BLaER1 treated with 17β-estradiol and CSF1 and Interleukin-3, amounts not matched to agents 10 nM and 100 nM (cell line): Measurements from ENCODE around the gene SNAP23.

ENCODE experiments used
- H3K27ac ChIP-seq, 11 experiments: shearing (Covaris generic); formaldehyde crosslinking; 2 replicates each; pipeline ENCODE4 v1.8.1; 2022
- H3K27me3 ChIP-seq, 11 experiments: shearing (Covaris generic); formaldehyde crosslinking; 2 replicates each; pipeline ENCODE4 v1.8.1; 2022
- H3K36me3 ChIP-seq, 11 experiments: shearing (Covaris generic); formaldehyde crosslinking; 2 replicates each; pipeline ENCODE4 v1.8.1; 2022
- H3K4me1 ChIP-seq, 10 experiments: shearing (Covaris generic); formaldehyde crosslinking; 2 replicates each; pipeline ENCODE4 v1.8.1; 2022
- H3K4me2 ChIP-seq, 11 experiments: shearing (Covaris generic); formaldehyde crosslinking; 2 replicates each; pipeline ENCODE4 v1.8.1; 2022
- H3K4me3 ChIP-seq, 10 experiments: shearing (Covaris generic); formaldehyde crosslinking; 2 replicates each; pipeline ENCODE4 v1.8.1; 2022
- H3K9ac ChIP-seq, 11 experiments: shearing (Covaris generic); formaldehyde crosslinking; 2 replicates each; pipeline ENCODE4 v1.8.1; 2022
- H3K9me3 ChIP-seq, 11 experiments: shearing (Covaris generic); formaldehyde crosslinking; replicated peaks in 1 of 11; 2 replicates each; pipeline ENCODE4 v1.8.1; 2022
- H4K20me1 ChIP-seq, 11 experiments: shearing (Covaris generic); formaldehyde crosslinking; 2 replicates each; pipeline ENCODE4 v1.8.1; 2022
- Cebpa-rat ChIP-seq, 11 experiments: shearing (Covaris generic); IDR thresholded peaks; 2 replicates each; pipeline ENCODE4 v1.8.1; 2022

The SNAP23 gene

DNA sequence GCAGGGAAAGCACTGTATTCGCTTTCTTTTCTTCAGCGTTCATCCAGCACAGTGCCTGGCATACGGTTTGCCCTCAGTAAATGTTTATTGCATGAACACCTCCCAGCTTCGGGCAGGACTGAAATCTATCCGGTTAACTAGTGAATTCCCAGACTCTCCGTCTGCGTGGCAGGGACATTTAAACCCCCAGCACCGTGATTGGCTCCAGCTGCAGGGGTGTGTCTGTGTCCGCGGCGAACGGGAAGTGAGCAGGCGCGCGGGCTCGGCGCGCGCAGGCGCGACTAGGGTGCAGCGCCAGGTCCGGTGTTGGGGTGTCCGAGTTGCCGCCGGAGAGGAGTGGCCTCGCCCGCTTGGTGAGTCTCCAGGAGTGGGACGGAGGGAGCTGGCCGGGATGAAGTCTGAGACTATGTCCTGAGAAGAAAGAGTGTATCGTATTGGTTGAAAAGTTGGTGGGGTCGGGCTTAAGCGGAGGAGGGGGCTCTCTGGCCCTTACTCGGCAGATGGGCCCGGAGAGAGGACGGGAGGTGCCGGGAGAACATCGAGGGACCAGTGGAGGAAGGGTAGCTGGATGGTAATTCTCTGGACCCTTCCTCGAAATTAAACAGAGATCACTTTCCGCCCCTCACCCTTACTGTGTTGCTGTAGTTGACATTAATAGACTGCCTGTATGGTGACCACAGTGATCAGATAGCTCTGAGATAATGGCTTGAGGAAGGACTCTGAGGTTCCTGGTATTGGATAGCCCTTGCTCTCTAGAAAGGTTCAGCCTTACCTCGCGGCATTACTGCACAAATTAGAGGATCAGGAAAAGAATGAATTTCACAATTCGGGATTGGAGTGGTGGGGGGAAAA lies at the start of gene SNAP23:
TSS of gene SNAP23 (plus strand) at position 274 of the 852 bp plus-strand sequence. CDS start 16,213 bp downstream, outside the sequence.
- peak within 1 kb of the TSS; percentile 76 to 99 (median 88) for H3K4me3 ChIP-seq
- H3K4me2 ChIP-seq = peak within 1 kb of the TSS; percentile 76 to 98 (median 96)
- peak within 1 kb of the TSS; percentile 68 to 86 (median 72) for H3K27ac ChIP-seq
- peaks cover 0 to 31% (median 15%) of the 10 kb centered on the region in 11 experiments; a peak in 10 of 22 replicates for H4K20me1 ChIP-seq
- TF ChIP-seq Cebpa-rat (IDR thresholded peaks at IDR 0.05) = no peak
- no peaks in the 10 kb centered on the region for H3K9me3 ChIP-seq
- no peaks in the 10 kb centered on the region for H3K27me3 ChIP-seq
- H3K36me3 ChIP-seq = peaks cover 0 to 28% (median 6%) of the 10 kb centered on the region in 11 experiments; a peak in 10 of 22 replicates
- peaks cover 42 to 87% (median 81%) of the 10 kb centered on the region in 10 experiments for H3K4me1 ChIP-seq
- H3K9ac ChIP-seq = peak within 1 kb of the TSS; percentile 83 to 92 (median 87)

DNA sequence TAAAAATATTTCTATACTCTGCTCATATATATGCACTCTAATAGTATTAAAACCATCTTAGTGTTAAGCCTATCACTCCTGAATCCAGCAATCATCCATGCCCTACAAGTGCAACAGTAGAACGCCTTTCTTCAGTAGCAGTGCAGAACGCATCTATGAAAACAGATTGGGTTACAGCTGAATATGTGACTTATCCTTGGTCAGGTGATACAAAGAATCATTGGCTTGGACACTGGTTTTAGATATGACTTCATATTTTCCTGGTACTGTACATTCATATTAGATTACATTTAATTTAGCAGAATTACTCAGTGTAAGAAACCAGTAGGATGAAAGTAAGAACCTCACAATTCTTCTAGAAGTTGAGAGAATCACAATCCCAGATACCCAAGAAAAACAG lies 47.8 kb upstream of the SNAP23 start:
- no peaks in the 10 kb centered on the region for H3K9me3 ChIP-seq
- H3K9ac ChIP-seq = no peak overlapping the region
- peaks cover 0 to 86% (median 16%) of the 10 kb centered on the region in 11 experiments; a peak in 14 of 22 replicates for H4K20me1 ChIP-seq
- H3K27ac ChIP-seq = no peak overlapping the region
- TF ChIP-seq Cebpa-rat (IDR thresholded peaks at IDR 0.05) = no peak
- H3K27me3 ChIP-seq = no peaks in the 10 kb centered on the region
- no peak overlapping the region for H3K4me3 ChIP-seq
- no peaks in the 10 kb centered on the region for H3K4me1 ChIP-seq
- peaks cover 97 to 100% (median 100%) of the 10 kb centered on the region in 11 experiments for H3K36me3 ChIP-seq
- no peak overlapping the region for H3K4me2 ChIP-seq

DNA sequence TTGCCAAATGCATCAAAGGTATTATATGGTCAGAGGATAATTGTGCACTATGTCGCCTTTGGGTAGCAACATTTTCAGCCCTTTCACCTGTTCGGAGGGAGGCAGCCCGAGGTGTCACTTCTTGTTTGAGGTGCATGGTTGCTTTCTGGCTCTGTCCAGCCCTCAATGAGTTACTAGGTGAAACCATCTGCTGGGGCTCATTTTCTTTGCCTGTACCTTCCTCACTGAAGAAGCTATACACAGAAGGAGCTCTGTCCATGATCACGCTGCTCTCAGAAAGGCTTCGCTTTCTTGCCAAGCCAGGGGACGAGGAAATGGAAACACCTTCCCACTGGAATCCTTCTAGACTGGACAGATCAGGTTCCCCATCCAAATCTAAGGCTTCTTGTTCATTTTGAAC lies 47.2 kb upstream of the SNAP23 start:
- Histone ChIP-seq H3K27me3 (no peaks in the 10 kb centered on the region), H3K4me1 (no peaks in the 10 kb centered on the region), H3K4me3 (no peak overlapping the region), H3K9me3 (no peaks in the 10 kb centered on the region), H3K4me2 (no peak overlapping the region), H3K9ac (no peak overlapping the region), H3K36me3 (peaks cover 90 to 100% (median 100%) of the 10 kb centered on the region in 11 experiments), H4K20me1 (peaks cover 0 to 79% (median 16%) of the 10 kb centered on the region in 11 experiments; a peak in 14 of 22 replicates), H3K27ac (no peak overlapping the region)
- TF ChIP-seq Cebpa-rat (IDR thresholded peaks at IDR 0.05) = no peak

DNA sequence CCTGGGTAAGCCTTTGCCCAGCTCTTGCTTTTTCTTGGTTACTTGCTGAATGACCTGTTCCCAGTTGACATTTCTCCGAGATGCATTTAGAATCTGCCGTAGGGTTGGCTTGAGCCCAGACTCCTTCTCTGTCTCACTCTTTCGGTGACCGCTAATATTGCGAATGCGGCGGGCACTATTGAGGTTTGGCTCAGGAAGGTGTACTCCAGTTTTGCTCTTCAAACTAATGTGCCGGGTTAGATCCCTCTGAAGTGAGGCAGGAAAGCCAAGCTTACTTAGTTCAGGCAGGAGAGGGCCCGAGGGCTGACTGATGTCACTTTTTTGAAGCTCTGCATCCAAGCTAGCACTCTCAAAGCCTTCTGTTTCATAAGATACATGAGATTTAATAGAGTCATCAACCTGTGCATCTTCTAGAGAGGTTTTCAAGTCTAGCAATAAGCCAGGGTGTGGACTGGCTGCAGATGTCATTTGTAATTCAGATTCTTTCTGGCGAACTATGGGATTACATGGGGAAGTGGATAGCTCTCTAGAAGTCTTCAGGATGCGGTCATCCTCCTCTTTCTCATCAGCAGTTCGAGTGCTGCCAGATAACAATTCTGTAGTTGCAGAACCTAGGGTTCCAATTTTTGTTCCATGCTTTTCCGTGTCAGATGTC lies 45.5 kb upstream of the SNAP23 start:
- no peak overlapping the region for H3K27ac ChIP-seq
- H3K9me3 ChIP-seq = no peaks in the 10 kb centered on the region
- H3K4me1 ChIP-seq = no peaks in the 10 kb centered on the region; a peak in 1 of 20 replicates
- peaks cover 0 to 64% (median 16%) of the 10 kb centered on the region in 11 experiments; a peak in 14 of 22 replicates for H4K20me1 ChIP-seq
- no peak overlapping the region for H3K9ac ChIP-seq
- TF ChIP-seq Cebpa-rat (IDR thresholded peaks at IDR 0.05) = no peak
- H3K36me3 ChIP-seq = peaks cover 80 to 100% (median 99%) of the 10 kb centered on the region in 11 experiments
- H3K4me2 ChIP-seq = no peak overlapping the region
- H3K4me3 ChIP-seq = no peak overlapping the region
- H3K27me3 ChIP-seq = no peaks in the 10 kb centered on the region

DNA sequence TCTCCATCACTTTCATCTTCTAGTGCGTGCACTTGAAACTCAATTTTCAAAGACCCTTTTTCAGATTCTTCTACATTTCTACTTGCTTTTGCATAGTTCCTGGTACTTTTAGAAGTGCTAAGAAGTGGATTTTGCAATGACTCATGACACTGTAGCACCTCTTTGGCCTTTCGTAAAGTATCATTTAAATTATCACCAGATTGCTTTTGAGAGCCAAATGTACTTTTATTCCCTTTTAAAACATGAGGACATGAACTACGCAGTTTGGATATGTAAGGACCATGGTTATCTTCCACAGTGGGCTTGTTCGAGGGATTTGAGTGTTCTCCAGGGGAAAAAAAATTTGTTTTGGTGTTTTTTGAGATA lies 45.0 kb upstream of the SNAP23 start:
- H4K20me1 ChIP-seq = peaks cover 0 to 63% (median 16%) of the 10 kb centered on the region in 11 experiments; a peak in 14 of 22 replicates
- no peaks in the 10 kb centered on the region; a peak in 1 of 20 replicates for H3K4me1 ChIP-seq
- no peak overlapping the region for H3K27ac ChIP-seq
- no peaks in the 10 kb centered on the region for H3K9me3 ChIP-seq
- H3K4me3 ChIP-seq = no peak overlapping the region
- H3K4me2 ChIP-seq = no peak overlapping the region
- H3K36me3 ChIP-seq = peaks cover 75 to 100% (median 94%) of the 10 kb centered on the region in 11 experiments
- no peak overlapping the region for H3K9ac ChIP-seq
- no peaks in the 10 kb centered on the region for H3K27me3 ChIP-seq
- no peak for TF ChIP-seq Cebpa-rat (IDR thresholded peaks at IDR 0.05)

DNA sequence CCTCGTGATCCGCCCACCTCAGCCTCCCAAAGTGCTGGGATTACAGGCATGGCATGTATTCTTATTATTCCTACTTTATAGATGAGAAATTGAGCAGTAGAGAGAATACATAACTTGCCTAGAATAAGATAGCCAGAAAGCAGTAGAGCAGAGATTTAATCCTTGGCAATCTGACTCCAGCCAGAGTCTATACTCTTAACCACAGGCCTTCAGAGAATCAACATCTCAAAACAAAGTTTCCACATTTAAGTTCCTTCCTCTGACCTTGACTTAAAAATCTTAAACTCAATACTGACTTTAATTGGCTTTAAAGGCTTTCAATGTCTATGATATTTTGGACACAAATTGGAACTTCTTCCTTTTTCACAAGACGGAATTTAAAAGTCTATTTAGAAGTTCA lies 41.6 kb upstream of the SNAP23 start:
- H3K4me2 ChIP-seq = no peak overlapping the region
- no peak overlapping the region for H3K9ac ChIP-seq
- no peaks in the 10 kb centered on the region for H3K27me3 ChIP-seq
- peaks cover 0 to 62% (median 16%) of the 10 kb centered on the region in 11 experiments; a peak in 14 of 22 replicates for H4K20me1 ChIP-seq
- no peak for TF ChIP-seq Cebpa-rat (IDR thresholded peaks at IDR 0.05)
- H3K27ac ChIP-seq = no peak overlapping the region
- no peak overlapping the region for H3K4me3 ChIP-seq
- peaks cover 42 to 96% (median 71%) of the 10 kb centered on the region in 11 experiments for H3K36me3 ChIP-seq
- H3K9me3 ChIP-seq = no peaks in the 10 kb centered on the region
- peaks cover 17 to 28% (median 24%) of the 10 kb centered on the region in 10 experiments for H3K4me1 ChIP-seq

DNA sequence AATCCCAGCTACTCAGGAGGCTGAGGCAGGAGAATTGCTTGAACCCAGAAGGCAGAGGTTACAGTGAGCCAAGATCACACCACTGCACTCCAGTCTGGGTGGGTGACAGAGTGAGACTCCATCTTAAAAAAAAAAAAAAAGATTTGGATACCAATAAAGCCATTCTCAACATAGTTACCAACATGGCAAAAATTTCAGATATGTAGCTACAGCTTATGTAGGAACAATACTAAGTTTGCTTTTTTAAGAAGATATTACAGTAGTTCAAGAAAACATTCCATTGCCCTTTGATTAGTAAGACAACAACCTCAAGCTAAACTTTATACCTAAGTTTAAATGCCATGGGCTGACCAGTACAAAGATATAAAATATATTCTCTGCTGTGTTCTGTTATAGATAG lies 38.9 kb upstream of the SNAP23 start:
- 0 out of 20 replicates have a peak overlapping the region, but pooled peaks of 1 of the 10 experiments have one; percentile 4 for H3K4me3 ChIP-seq
- H3K9me3 ChIP-seq = no peaks in the 10 kb centered on the region
- H3K27ac ChIP-seq = peak overlapping the region in 2 of 11 experiments; percentile 45 to 68; a peak in 3 of 22 replicates
- H3K4me2 ChIP-seq = peak overlapping the region; percentile 6 to 67 (median 63); a peak in 18 of 22 replicates
- H3K9ac ChIP-seq = no peak overlapping the region
- peaks cover 25 to 42% (median 36%) of the 10 kb centered on the region in 10 experiments for H3K4me1 ChIP-seq
- H4K20me1 ChIP-seq = peaks cover 0 to 78% (median 24%) of the 10 kb centered on the region in 11 experiments; a peak in 13 of 22 replicates
- TF ChIP-seq Cebpa-rat (IDR thresholded peaks at IDR 0.05) = no peak
- peaks cover 15 to 91% (median 50%) of the 10 kb centered on the region in 11 experiments for H3K36me3 ChIP-seq
- H3K27me3 ChIP-seq = no peaks in the 10 kb centered on the region

DNA sequence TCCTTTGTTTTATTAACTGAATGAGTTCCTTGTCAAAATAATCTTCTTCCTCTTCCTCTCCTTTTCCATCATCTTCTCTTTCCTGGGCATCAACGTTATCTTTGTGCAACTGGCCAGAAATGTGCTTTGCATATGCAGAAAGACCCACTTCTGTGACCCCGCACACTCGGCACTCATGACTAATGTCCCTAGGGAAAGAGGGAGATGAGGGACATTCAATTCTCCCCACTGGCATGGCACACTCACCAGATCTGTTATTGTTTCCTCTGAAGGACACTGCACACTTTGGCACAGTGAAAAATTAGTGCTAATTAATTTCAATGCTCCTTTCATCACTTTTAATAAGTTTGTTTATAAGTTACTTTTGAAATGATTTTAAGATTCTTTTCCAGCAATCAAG lies 38.5 kb upstream of the SNAP23 start:
- Histone ChIP-seq H3K27ac (peak overlapping the region; percentile 14 to 71 (median 52); a peak in 17 of 22 replicates), H3K4me3 (no peak overlapping the region)
- no peak for TF ChIP-seq Cebpa-rat (IDR thresholded peaks at IDR 0.05)

More for the DNA sequence above, 38.5 kb upstream of the SNAP23 start:
- Histone ChIP-seq H3K9me3 (no peaks in the 10 kb centered on the region), H4K20me1 (peaks cover 0 to 82% (median 25%) of the 10 kb centered on the region in 11 experiments; a peak in 13 of 22 replicates), H3K36me3 (peaks cover 12 to 91% (median 49%) of the 10 kb centered on the region in 11 experiments), H3K9ac (peak overlapping the region in 6 of 11 experiments; percentile 4 to 51 (median 34); a peak in 7 of 22 replicates), H3K27me3 (no peaks in the 10 kb centered on the region), H3K4me1 (peaks cover 29 to 47% (median 41%) of the 10 kb centered on the region in 10 experiments), H3K4me2 (peak overlapping the region; percentile 6 to 67 (median 63); a peak in 20 of 22 replicates)
